Lower leg skin (tissue), 4 donors: ENCODE measurements around the gene MED14. TPM values are rescaled to one million over a fixed set of nuclear protein-coding genes. Genes with fewer than 3 reads are reported as not detected.
A peak's percentile ranks its signal among the peaks of the same experiment; 100 is the strongest.

Source experiments
- DNase-seq, 2 donors: peaks; one replicate each; pipeline ENCODE4 v3.0.0-alpha.2; 2019; ENCODE audit warnings: low spot score in 2 of 2
- H3K4me3 ChIP-seq: fragments of 200-600 bp; sonication (generic); 2 replicates; pipeline ENCODE4 v1.5.1; 2017; ENCODE audit warnings: mild to moderate bottlenecking, low read depth; ENCODE audit not compliant: poor library complexity, severe bottlenecking
- CTCF ChIP-seq, 3 donors: fragments of 450-650 bp; IDR thresholded peaks; one replicate each; pipeline ENCODE4 v1.5.1; 2016; ENCODE audit warnings: antibody characterized with exemption in 3 of 3, mild to moderate bottlenecking in 3 of 3, moderate library complexity in 2 of 3
- POLR2A ChIP-seq, 2 donors: fragments of 450-650 bp; IDR thresholded peaks; one replicate each; pipeline ENCODE4 v1.6.1; 2016 to 2017; ENCODE audit warnings: antibody characterized with exemption in 2 of 2, mild to moderate bottlenecking in 1 of 2, moderate library complexity in 1 of 2
- WGBS, 2 donors: methylation state at CpG; one replicate each; pipeline ENCODE4 v1.1.5; 2018; 5-methylcytosine and 5-hydroxymethylcytosine counted together
- intact Hi-C: fragments of 100-400 bp; cut with DNase I; formaldehyde crosslinking; loops from one replicate; pipeline ENCODE4 v1.15.0; 2023; ENCODE audit warnings: low total_unique reads
- total RNA-seq, 4 donors: library from RNA; depleted of rRNA; stranded (reverse); fragments of >200 nt; gene quantifications; one replicate each; pipeline ENCODE4 v1.1.0, GENCODE V29; 2016

MED14 gene
- total RNA-seq, 4 donors from 2014 or later: 27.4 to 36.8 (median 35.0) TPM

- 66 to 88% methylated on average over 2 of the region's 2 CpGs for WGBS, 2 donors
- DNase-seq: no peak
- no peak for TF ChIP-seq CTCF (IDR thresholded peaks at IDR 0.05)
- TF ChIP-seq POLR2A (IDR thresholded peaks at IDR 0.05): no peak
- intact Hi-C loops: loop anchor here (10.0 kb wide), 1 partner anchor 461 kb away; no protein-coding TSS in a partner anchor
- H3K4me3 ChIP-seq: no peak overlapping the region
These were observed 81.8 kb downstream of the MED14 start for GRCh38 chrX:40653535-40653934.

GRCh38 chrX:40652664-40653063 lies 82.7 kb downstream of the MED14 start:
- DNase-seq: no peak
- no peak for TF ChIP-seq CTCF (IDR thresholded peaks at IDR 0.05)
- TF ChIP-seq POLR2A (IDR thresholded peaks at IDR 0.05): no peak
- no peak overlapping the region for H3K4me3 ChIP-seq
- 89 to 92% methylated on average over 1 of the region's 1 CpG for WGBS, 2 donors
- intact Hi-C loops: loop anchor here (10.0 kb wide), 1 partner anchor 462 kb away; no protein-coding TSS in a partner anchor

GRCh38 chrX:40651620-40652223 lies 83.6 kb downstream of the MED14 start:
- TF ChIP-seq CTCF (IDR thresholded peaks at IDR 0.05): no peak
- TF ChIP-seq POLR2A (IDR thresholded peaks at IDR 0.05): no peak
- DNase-seq: peak; percentile 38 to 91
- 0 to 1% methylated on average over 3 of the region's 3 CpGs for WGBS, 2 donors
- no peak overlapping the region for H3K4me3 ChIP-seq
- intact Hi-C loops: loop anchor here (10.0 kb wide), 1 partner anchor 463 kb away; no protein-coding TSS in a partner anchor

GRCh38 chrX:40647307-40648197 lies 87.8 kb downstream of the MED14 start, which contains the start of gene CXorf38:
CXorf38 (minus strand) TSS chrX:40647561; CDS start chrX:40647520, 41 bp downstream.
- intact Hi-C loops: no loop called here
- no peak for TF ChIP-seq CTCF (IDR thresholded peaks at IDR 0.05)
- no peak for TF ChIP-seq POLR2A (IDR thresholded peaks at IDR 0.05)
- peak; percentile 83 to 98 for DNase-seq
- WGBS, 2 donors: 5 to 6% methylated on average over 13 to 60 of the region's 66 CpGs
- peak within 1 kb of the TSS; percentile 60 for H3K4me3 ChIP-seq

GRCh38 chrX:40646489-40647306 lies 88.6 kb downstream of the MED14 start:
- TF ChIP-seq POLR2A (IDR thresholded peaks at IDR 0.05) (no peak), CTCF (IDR thresholded peaks at IDR 0.05) (no peak)
- intact Hi-C loops: no loop called here
- H3K4me3 ChIP-seq: peak overlapping the region; percentile 60
- 1 to 14% methylated on average over 20 to 32 of the region's 33 CpGs for WGBS, 2 donors
- peak; percentile 16 to 87 for DNase-seq
